CD8-positive, alpha-beta memory T cell (primary cell): ENCODE results near the gene UBE2G2. TPM values are rescaled to one million over a fixed set of nuclear protein-coding genes. Genes with fewer than 3 reads are reported as not detected.
"Not testable (repeated sequence)": the region's sequence is repeated elsewhere in the genome, so short reads cannot be mapped to it uniquely, and the experiment has no call there.

Experiments used
- CTCF ChIA-PET: fragments of 350-600 bp; sonication (Branson Sonifier 250); formaldehyde crosslinking; loops from one replicate; lab custom pipeline; 2021; ENCODE audit warnings: antibody characterized with exemption; lab: Charles Lee
- POLR2A ChIA-PET: fragments of 350-600 bp; sonication (Branson Sonifier 250); formaldehyde crosslinking; loops from one replicate; lab custom pipeline; 2021; ENCODE audit warnings: antibody characterized with exemption; lab: Charles Lee
- DNase-seq, 5 donors: peaks; one replicate each; pipeline versions ENCODE4 v3.0.0 to v3.0.0-alpha.2; 2020 to 2022; ENCODE audit warnings: mixed read lengths in 1 of 5
- H3K27ac ChIP-seq: one replicate; pipeline ENCODE4 v1.7.0; 2013; ENCODE audit warnings: low read depth, mild to moderate bottlenecking, low read length, moderate library complexity
- H3K27me3 ChIP-seq: 2 replicates; pipeline ENCODE4 v1.7.0; 2013; ENCODE audit warnings: low read length, mild to moderate bottlenecking; ENCODE audit not compliant: insufficient read depth, poor library complexity, severe bottlenecking
- H3K36me3 ChIP-seq: 2 replicates; pipeline ENCODE4 v1.7.0; 2013; ENCODE audit warnings: mild to moderate bottlenecking, low read length, moderate library complexity; ENCODE audit not compliant: insufficient read depth
- H3K4me1 ChIP-seq: 2 replicates; pipeline ENCODE4 v1.7.0; 2013; ENCODE audit warnings: mild to moderate bottlenecking, low read length, moderate library complexity; ENCODE audit not compliant: insufficient read depth
- H3K4me3 ChIP-seq: 2 replicates; pipeline ENCODE4 v1.7.0; 2013; ENCODE audit warnings: mild to moderate bottlenecking, low read length
- H3K9me3 ChIP-seq: 2 replicates; pipeline ENCODE4 v1.7.0; 2013; ENCODE audit warnings: mild to moderate bottlenecking, low read length
- H3K27ac Mint-ChIP-seq, 8 donors: one replicate each; pipeline ENCODE4 v1.8.0; 2020 to 2021; ENCODE audit warnings: mixed read lengths in 8 of 8, mild to moderate bottlenecking in 6 of 8, inconsistent platforms in 3 of 8, moderate library complexity in 3 of 8
- H3K27me3 Mint-ChIP-seq, 2 donors: one replicate each; pipeline ENCODE4 v1.8.0; 2020 to 2021; ENCODE audit warnings: mixed read lengths in 2 of 2, mild to moderate bottlenecking in 1 of 2, moderate library complexity in 1 of 2
- H3K36me3 Mint-ChIP-seq, 3 donors: one replicate each; pipeline ENCODE4 v1.8.0; 2020 to 2021; ENCODE audit warnings: mixed read lengths in 3 of 3, inconsistent platforms in 1 of 3, mild to moderate bottlenecking in 1 of 3
- H3K4me1 Mint-ChIP-seq, 3 donors: one replicate each; pipeline ENCODE4 v1.8.0; 2020 to 2021; ENCODE audit warnings: mixed read lengths in 3 of 3, inconsistent platforms in 1 of 3, mild to moderate bottlenecking in 1 of 3
- H3K4me3 Mint-ChIP-seq, 7 donors: one replicate each; pipeline ENCODE4 v1.8.0; 2020 to 2021; ENCODE audit warnings: mixed read lengths in 7 of 7, mild to moderate bottlenecking in 6 of 7, moderate library complexity in 4 of 7, inconsistent platforms in 2 of 7
- H3K9me3 Mint-ChIP-seq, 5 donors: one replicate each; pipeline ENCODE4 v1.8.0; 2020 to 2022; ENCODE audit warnings: mixed read lengths in 5 of 5, mild to moderate bottlenecking in 3 of 5, moderate library complexity in 2 of 5, inconsistent platforms in 1 of 5
- polyA plus RNA-seq: library from polyadenylated mRNA; unstranded; fragments of 300-500 nt; fragmentation: Illumina TruSeq; gene quantifications from one replicate; pipeline ENCODE4 v1.2.3, GENCODE V29; 2021
- total RNA-seq, 2 experiments: library from RNA; stranded (reverse); gene quantifications; one replicate each; pipeline ENCODE4 v1.2.3, GENCODE V29; 2021

The UBE2G2 gene
- total and polyA plus RNA-seq, 3 experiments from 2014 or later, result 60.1 to 116 (median 112) TPM

GRCh38 chr21:44834231-44834950 is 32.8 kb upstream of the UBE2G2 start:
- POLR2A ChIA-PET, result interaction anchor here (0.6 kb wide), 1 partner anchor 58 kb away, joined by 4 read pairs; no protein-coding TSS in a partner anchor
- Histone ChIP-seq H3K9me3 (no peaks in the 10 kb centered on the region), H3K36me3 (no peaks in the 10 kb centered on the region), H3K4me1 (no peaks in the 10 kb centered on the region), H3K27ac (no peak overlapping the region), H3K27me3 (no peaks in the 10 kb centered on the region), H3K4me3 (no peak overlapping the region)
- Mint-ChIP-seq H3K27ac (no peak overlapping the region), H3K9me3 (no peaks in the 10 kb centered on the region), H3K36me3 (no peaks in the 10 kb centered on the region), H3K4me3 (no peak overlapping the region), H3K4me1 (peaks cover 0 to 6% (median 6%) of the 10 kb centered on the region in 3 donors), H3K27me3 (no peaks in the 10 kb centered on the region)
- CTCF ChIA-PET, result no interaction called here
- no peak for DNase-seq

- Mint-ChIP-seq H3K27me3 (peaks cover 0 to under 1% of the 10 kb centered on the region in 2 donors), H3K4me3 (no peak overlapping the region), H3K36me3 (no peaks in the 10 kb centered on the region), H3K9me3 (peaks cover 0 to 2% (median 0%) of the 10 kb centered on the region in 5 donors), H3K4me1 (peaks cover 0 to 6% (median 6%) of the 10 kb centered on the region in 3 donors), H3K27ac (no peak overlapping the region)
- ChIA-PET POLR2A (no interaction called here), CTCF (no interaction called here)
- peaks cover 5% of the 10 kb centered on the region for H3K9me3 ChIP-seq
- no peaks in the 10 kb centered on the region for H3K27me3 ChIP-seq
- H3K4me3 ChIP-seq, result no peak overlapping the region
- DNase-seq, result no peak
- no peak overlapping the region for H3K27ac ChIP-seq
- no peaks in the 10 kb centered on the region for H3K36me3 ChIP-seq
- no peaks in the 10 kb centered on the region for H3K4me1 ChIP-seq
Observed at GRCh38 chr21:44833663-44834062, 32.0 kb upstream of the UBE2G2 start.

DNA sequence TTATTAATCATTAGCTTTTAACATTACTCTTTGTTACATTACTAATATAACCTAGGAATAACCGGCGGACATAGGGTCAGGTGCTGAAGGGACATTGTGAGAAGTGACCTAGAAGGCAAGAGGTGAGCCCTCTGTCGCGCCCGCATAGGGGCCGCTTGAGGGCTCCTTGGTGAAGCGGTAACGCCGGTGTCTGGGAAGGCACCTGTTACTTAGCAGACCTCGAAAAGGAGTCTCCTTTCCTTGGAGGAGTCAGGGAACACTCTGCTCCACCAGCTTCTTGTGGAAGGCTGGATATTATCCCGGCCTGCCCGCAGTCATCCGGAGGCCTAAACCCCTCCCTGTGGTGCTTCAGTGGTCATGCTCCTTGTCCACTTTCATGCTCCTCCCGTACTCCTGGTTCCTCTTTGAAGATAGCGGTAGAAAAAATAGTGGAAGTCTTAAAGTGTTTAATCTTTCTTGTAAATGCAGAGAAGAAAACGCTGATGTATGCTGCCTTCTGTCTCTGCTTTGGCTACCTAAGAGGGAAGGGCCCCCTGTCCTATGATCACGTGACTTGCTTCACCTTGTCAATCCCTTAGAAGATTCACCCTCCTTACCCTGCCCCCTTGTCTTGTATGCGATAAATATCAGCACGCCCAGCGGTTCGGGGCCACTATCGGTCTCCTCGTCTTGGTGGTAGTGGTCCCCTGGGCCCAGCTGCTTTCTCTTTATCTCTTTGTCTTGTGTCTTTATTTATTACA is 31.1 kb upstream of the UBE2G2 start:
- H3K4me3 ChIP-seq, H3K9me3 ChIP-seq, DNase-seq, H3K27me3 ChIP-seq, H3K4me3 Mint-ChIP-seq, H3K27ac Mint-ChIP-seq, H3K27me3 Mint-ChIP-seq, H3K36me3 ChIP-seq, CTCF ChIA-PET, H3K4me1 ChIP-seq, POLR2A ChIA-PET, H3K27ac ChIP-seq, H3K36me3 Mint-ChIP-seq, H3K4me1 Mint-ChIP-seq: not testable (repeated sequence)
- H3K9me3 Mint-ChIP-seq, result peaks cover 6 to 12% (median 7%) of the 10 kb centered on the region in 5 donors

DNA sequence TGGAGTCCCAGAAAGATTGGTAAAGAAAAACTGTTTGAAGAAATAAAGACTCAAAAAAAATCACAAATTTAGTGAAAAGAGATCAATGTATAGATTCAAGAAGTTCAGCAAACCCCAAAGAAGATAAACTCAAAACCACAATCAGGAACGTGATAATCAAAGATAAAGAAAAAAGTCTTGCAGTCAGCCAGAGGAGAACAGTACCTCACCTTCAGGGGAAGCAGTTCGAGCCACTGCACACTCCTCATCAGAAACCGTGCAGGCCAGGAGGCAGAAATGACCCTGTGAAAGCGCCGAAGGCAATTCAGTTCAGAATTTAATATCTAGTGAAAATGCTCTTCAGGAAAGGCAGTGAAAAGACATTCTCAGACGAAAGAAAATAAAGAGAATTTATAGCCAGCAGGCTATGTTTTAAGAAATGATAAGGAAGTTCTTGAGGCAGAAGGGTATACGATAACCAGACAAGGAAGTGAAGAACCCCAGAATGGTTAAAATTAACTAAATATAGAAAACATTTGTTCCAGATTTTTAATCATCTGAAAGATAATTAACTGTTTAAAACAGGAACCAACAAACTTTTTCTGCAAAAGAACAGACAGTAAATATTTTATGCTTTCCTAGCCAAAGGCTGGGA is 29.7 kb upstream of the UBE2G2 start:
- Mint-ChIP-seq H3K36me3 (peaks cover 0 to 12% (median 0%) of the 10 kb centered on the region in 3 donors), H3K27me3 (peaks cover 4 to 6% of the 10 kb centered on the region in 2 donors), H3K27ac (peak overlapping the region in 5 of 8 donors; percentile 1 to 47 (median 8)), H3K4me3 (no peak overlapping the region), H3K9me3 (peaks cover 10 to 19% (median 12%) of the 10 kb centered on the region in 5 donors), H3K4me1 (peaks cover 0 to 6% (median 6%) of the 10 kb centered on the region in 3 donors)
- Histone ChIP-seq H3K4me1 (no peaks in the 10 kb centered on the region), H3K4me3 (no peak overlapping the region), H3K9me3 (peaks cover 5% of the 10 kb centered on the region), H3K27ac (no peak overlapping the region), H3K27me3 (no peaks in the 10 kb centered on the region), H3K36me3 (no peaks in the 10 kb centered on the region)
- CTCF ChIA-PET, result no interaction called here
- no peak for DNase-seq
- POLR2A ChIA-PET, result no interaction called here

- no peak for DNase-seq
- H3K27ac Mint-ChIP-seq, result no peak overlapping the region
- CTCF ChIA-PET, result no interaction called here
- Histone ChIP-seq H3K9me3 (peaks cover 5% of the 10 kb centered on the region), H3K36me3 (no peaks in the 10 kb centered on the region), H3K4me3 (no peak overlapping the region), H3K4me1 (no peaks in the 10 kb centered on the region), H3K27me3 (no peaks in the 10 kb centered on the region), H3K27ac (no peak overlapping the region)
- POLR2A ChIA-PET, result no interaction called here
- H3K36me3 Mint-ChIP-seq, result peaks cover 0 to 12% (median 0%) of the 10 kb centered on the region in 3 donors
- peaks cover 0 to 6% (median 6%) of the 10 kb centered on the region in 3 donors for H3K4me1 Mint-ChIP-seq
- H3K9me3 Mint-ChIP-seq, result peaks cover 10 to 19% (median 12%) of the 10 kb centered on the region in 5 donors
- no peak overlapping the region for H3K4me3 Mint-ChIP-seq
- H3K27me3 Mint-ChIP-seq, result peaks cover 4 to 6% of the 10 kb centered on the region in 2 donors
Observed at GRCh38 chr21:44829507-44830092, 28.0 kb upstream of the UBE2G2 start.

DNA sequence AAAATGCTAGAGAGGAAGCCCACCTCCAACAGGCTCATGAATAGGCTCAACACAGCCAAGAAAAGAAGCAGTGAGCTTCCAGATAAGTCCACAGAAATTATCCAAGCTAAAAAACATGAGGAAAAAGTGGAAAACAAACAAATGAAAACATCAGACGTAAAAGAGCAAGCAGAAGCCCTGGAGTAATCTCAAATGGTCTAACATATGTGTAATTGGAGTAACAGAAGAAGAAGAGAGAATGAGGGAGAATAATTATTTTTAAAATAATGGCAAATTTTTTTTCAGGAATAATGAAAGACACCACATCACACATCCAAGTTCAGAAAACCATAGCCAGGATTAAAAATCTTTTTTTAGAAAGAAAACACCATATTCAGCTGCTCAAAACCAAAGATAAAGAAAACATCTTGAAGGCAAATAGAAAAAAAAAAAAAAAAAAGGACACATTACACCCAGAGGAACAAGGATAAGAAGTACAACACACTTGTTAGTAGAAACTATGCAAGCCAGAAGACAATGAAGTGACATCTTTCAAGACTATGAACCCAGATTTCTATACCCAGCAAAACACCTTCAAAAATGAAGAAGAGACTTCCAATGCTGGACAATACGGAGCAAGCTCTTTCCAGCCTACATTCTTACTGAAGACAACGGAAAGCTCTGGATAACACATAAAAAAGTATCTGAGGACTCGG is 26.9 kb upstream of the UBE2G2 start:
- no peaks in the 10 kb centered on the region for H3K36me3 ChIP-seq
- no peak for DNase-seq
- Mint-ChIP-seq H3K4me3 (no peak overlapping the region), H3K27me3 (peaks cover 4 to 6% of the 10 kb centered on the region in 2 donors), H3K4me1 (peaks cover 0 to 9% (median 6%) of the 10 kb centered on the region in 3 donors), H3K9me3 (peaks cover 13 to 22% (median 16%) of the 10 kb centered on the region in 5 donors), H3K36me3 (peaks cover 0 to 12% (median 3%) of the 10 kb centered on the region in 3 donors), H3K27ac (peak overlapping the region in 2 of 8 donors; percentile 61)
- no peak overlapping the region for H3K27ac ChIP-seq
- CTCF ChIA-PET, result no interaction called here
- H3K4me1 ChIP-seq, result no peaks in the 10 kb centered on the region
- H3K9me3 ChIP-seq, result peaks cover 5% of the 10 kb centered on the region
- H3K27me3 ChIP-seq, result no peaks in the 10 kb centered on the region
- H3K4me3 ChIP-seq, result no peak overlapping the region
- POLR2A ChIA-PET, result interaction anchor here (0.6 kb wide), 1 partner anchor 423 kb away, joined by 12 read pairs; no protein-coding TSS in a partner anchor

- H3K36me3 ChIP-seq, result no peaks in the 10 kb centered on the region
- ChIA-PET CTCF (interaction anchor here (0.8 to 2.1 kb wide), 2 partner anchors 30 to 109 kb away, joined by 3 to 6 read pairs; no protein-coding TSS in a partner anchor), POLR2A (interaction anchor here (1.6 kb wide), 1 partner anchor 50 kb away, joined by 6 read pairs; the partner anchor contains the start of gene PTTG1IP)
- H3K27ac ChIP-seq, result no peak overlapping the region
- Mint-ChIP-seq H3K4me1 (peaks cover 0 to 4% (median 0%) of the 10 kb centered on the region in 3 donors), H3K4me3 (peak overlapping the region in 1 of 7 donors; percentile 43), H3K9me3 (peaks cover 22 to 40% (median 29%) of the 10 kb centered on the region in 5 donors), H3K36me3 (peaks cover 0 to 10% (median 3%) of the 10 kb centered on the region in 3 donors), H3K27me3 (peaks cover 3 to 6% of the 10 kb centered on the region in 2 donors), H3K27ac (peak overlapping the region in 1 of 8 donors; percentile 60)
- no peak for DNase-seq
- H3K4me1 ChIP-seq, result no peaks in the 10 kb centered on the region
- no peaks in the 10 kb centered on the region for H3K9me3 ChIP-seq
- H3K27me3 ChIP-seq, result no peaks in the 10 kb centered on the region
- no peak overlapping the region for H3K4me3 ChIP-seq
Observed at GRCh38 chr21:44823179-44823660, 21.6 kb upstream of the UBE2G2 start.
